IMR-90 (cell line): Measurements from ENCODE around the gene ANKRD6. TPM values are rescaled to one million over a fixed set of nuclear protein-coding genes. Genes with fewer than 3 reads are reported as not detected.

Experiments
- ATAC-seq: fragments of 200-7000 bp; cut with Tn5 transposase; 2 replicates; pipeline ENCODE4 v1.9.1; 2020; ENCODE audit warnings: low read depth, mild to moderate bottlenecking, moderate library complexity
- BruUV-seq: library from RNA; stranded (reverse); fragments of 400-500 nt; replicated peaks from 2 replicates; lab custom pipeline; 2021; lab: Mats Ljungman, UMichigan
- CTCF ChIA-PET: fragments of 300-600 bp; formaldehyde crosslinking; extraction: SDS; loops from one replicate; lab custom pipeline; 2021; ENCODE audit warnings: antibody characterized with exemption; lab: Yijun Ruan, JAX
- POLR2A ChIA-PET: fragments of 300-600 bp; sonication (Branson Sonifier 250); formaldehyde crosslinking; loops from one replicate; lab custom pipeline; 2022; ENCODE audit warnings: antibody characterized with exemption; ENCODE audit not compliant: unreplicated experiment; lab: Charles Lee
- DNase-seq: peaks from one replicate; pipeline ENCODE4 v3.0.0; 2013
- H2AFZ ChIP-seq: replicated peaks from 2 replicates; pipeline ENCODE3; 2013; ENCODE audit warnings: low read length, mild to moderate bottlenecking; ENCODE audit not compliant: poor library complexity
- H2AK5ac ChIP-seq: 2 replicates; pipeline ENCODE4 v1.6.1; 2013; ENCODE audit warnings: low read depth, low read length, inconsistent platforms
- H2AK9ac ChIP-seq: replicated peaks from 2 replicates; pipeline ENCODE3; 2013; ENCODE audit warnings: mild to moderate bottlenecking, low read depth, low read length, moderate library complexity; ENCODE audit not compliant: poor library complexity
- H2BK120ac ChIP-seq: 2 replicates; pipeline ENCODE4 v1.6.1; 2013; ENCODE audit warnings: low read depth, low read length, inconsistent platforms
- H2BK15ac ChIP-seq: 3 replicates; pipeline ENCODE4 v1.6.1; 2013; ENCODE audit warnings: low read depth, low read length, inconsistent platforms
- H2BK20ac ChIP-seq: 2 replicates; pipeline ENCODE4 v1.6.1; 2013; ENCODE audit warnings: low read depth, mild to moderate bottlenecking, inconsistent platforms, low read length, moderate library complexity
- H2BK5ac ChIP-seq: 2 replicates; pipeline ENCODE4 v1.6.1; 2013; ENCODE audit warnings: mild to moderate bottlenecking, low read depth, low read length, inconsistent platforms; ENCODE audit not compliant: poor library complexity, severe bottlenecking
- H3K14ac ChIP-seq: replicated peaks from 2 replicates; pipeline ENCODE4 v1.6.1; 2013; ENCODE audit warnings: low read depth, low read length, inconsistent platforms
- H3K18ac ChIP-seq: 2 replicates; pipeline ENCODE4 v1.6.1; 2013; ENCODE audit warnings: low read depth, low read length, control low read depth
- H3K23ac ChIP-seq: 2 replicates; pipeline ENCODE4 v1.6.1; 2013; ENCODE audit warnings: low read depth, low read length, inconsistent platforms
- H3K27ac ChIP-seq: 2 replicates; pipeline ENCODE4 v1.5.1; 2013; ENCODE audit warnings: mild to moderate bottlenecking, control low read depth, low read length; ENCODE audit not compliant: insufficient read depth
- H3K27me3 ChIP-seq: 2 replicates; pipeline ENCODE4 v1.6.1; 2013; ENCODE audit warnings: low read length; ENCODE audit not compliant: control insufficient read depth, insufficient read depth
- H3K36me3 ChIP-seq: 2 replicates; pipeline ENCODE4 v1.6.1; 2013; ENCODE audit warnings: low read length, mixed read lengths; ENCODE audit not compliant: control insufficient read depth, insufficient read depth
- H3K4ac ChIP-seq: 2 replicates; pipeline ENCODE4 v1.6.1; 2013; ENCODE audit warnings: low read depth, low read length, inconsistent platforms
- H3K4me1 ChIP-seq: 2 replicates; pipeline ENCODE4 v1.6.1; 2013; ENCODE audit warnings: low read length, mixed read lengths; ENCODE audit not compliant: control insufficient read depth, insufficient read depth
- H3K4me2 ChIP-seq: 2 replicates; pipeline ENCODE4 v1.6.1; 2013; ENCODE audit warnings: low read depth, mild to moderate bottlenecking, control low read depth, low read length, moderate library complexity
- H3K4me3 ChIP-seq: 2 replicates; pipeline ENCODE4 v1.5.1; 2013; ENCODE audit warnings: low read depth, mild to moderate bottlenecking, control low read depth, low read length, moderate library complexity; ENCODE audit not compliant: insufficient read depth
- H3K56ac ChIP-seq: 2 replicates; pipeline ENCODE4 v1.6.1; 2013; ENCODE audit warnings: low read length, inconsistent platforms; ENCODE audit not compliant: insufficient read depth; ENCODE audit errors: extremely low read depth
- H3K79me1 ChIP-seq, 2 experiments: 2 replicates each; pipeline ENCODE4 v1.6.1; 2013; ENCODE audit warnings: low read length in 2 of 2, inconsistent platforms in 1 of 2, low read depth in 1 of 2
- H3K9ac ChIP-seq: 2 replicates; pipeline ENCODE4 v1.6.1; 2013; ENCODE audit warnings: low read depth, low read length, control low read depth
- H3K9me1 ChIP-seq: 2 replicates; pipeline ENCODE4 v1.6.1; 2013; ENCODE audit warnings: low read length, inconsistent platforms; ENCODE audit not compliant: insufficient read depth
- H3K9me3 ChIP-seq: 2 replicates; pipeline ENCODE4 v1.6.1; 2013; ENCODE audit warnings: low read length; ENCODE audit not compliant: control insufficient read depth, insufficient read depth
- H4K20me1 ChIP-seq: 2 replicates; pipeline ENCODE4 v1.6.1; 2013; ENCODE audit warnings: low read length, inconsistent platforms; ENCODE audit not compliant: insufficient read depth
- H4K5ac ChIP-seq: 2 replicates; pipeline ENCODE4 v1.6.1; 2013; ENCODE audit warnings: mild to moderate bottlenecking, low read depth, low read length, control low read depth
- H4K8ac ChIP-seq, 2 experiments: 2 replicates each; pipeline ENCODE4 v1.6.1; 2013; ENCODE audit warnings: low read depth in 2 of 2, low read length in 2 of 2, control low read depth in 1 of 2, inconsistent platforms in 1 of 2
- H4K91ac ChIP-seq: 2 replicates; pipeline ENCODE4 v1.6.1; 2013; ENCODE audit warnings: low read depth, low read length, inconsistent platforms; ENCODE audit not compliant: insufficient read depth
- CEBPB ChIP-seq: IDR thresholded peaks from 2 replicates; pipeline ENCODE4 v1.6.1; 2012; ENCODE audit warnings: low read depth, low read length, improper control_type of control experiment
- CHD1 ChIP-seq: IDR thresholded peaks from 2 replicates; pipeline ENCODE4 v1.6.1; 2012; ENCODE audit warnings: low read depth, low read length, improper control_type of control experiment
- ELK1 ChIP-seq: fragments of 150-350 bp; IDR thresholded peaks from 2 replicates; pipeline ENCODE4 v1.6.1; 2016; ENCODE audit warnings: low read depth, mild to moderate bottlenecking, low read length, moderate library complexity, borderline replicate concordance
- MAZ ChIP-seq: IDR thresholded peaks from 2 replicates; pipeline ENCODE4 v1.6.1; 2012; ENCODE audit warnings: low read depth, mild to moderate bottlenecking, low read length, improper control_type of control experiment, moderate library complexity, borderline replicate concordance
- NFE2L2 ChIP-seq: fragments of 150-350 bp; IDR thresholded peaks from 2 replicates; pipeline ENCODE4 v1.6.1; 2016; ENCODE audit warnings: low read depth, mild to moderate bottlenecking, low read length
- RAD21 ChIP-seq: IDR thresholded peaks from 2 replicates; pipeline ENCODE4 v1.6.1; 2012; ENCODE audit warnings: low read length, improper control_type of control experiment
- RFX5 ChIP-seq: IDR thresholded peaks from 2 replicates; pipeline ENCODE4 v1.8.0; 2012; ENCODE audit warnings: low read depth, mild to moderate bottlenecking, low read length, moderate library complexity
- USF2 ChIP-seq: fragments of 150-350 bp; IDR thresholded peaks from 2 replicates; pipeline ENCODE4 v1.6.1; 2017; ENCODE audit warnings: mild to moderate bottlenecking, antibody characterized with exemption, low read length, low read depth
- WGBS, 2 experiments: methylation state at CpG; one replicate each; pipeline versions ENCODE4 v1.1.5 to v1.1.7; 2013; ENCODE audit warnings: missing lambda C conversion rate in 2 of 2; ENCODE audit not compliant: insufficient read length in 1 of 2; ENCODE audit errors: extremely low coverage in 2 of 2; 5-methylcytosine and 5-hydroxymethylcytosine counted together
- dilution Hi-C: fragments of 300-500 bp; cut with HindIII; formaldehyde crosslinking; loops from one replicate; pipeline ENCODE4 v1.14.3; 2018; ENCODE audit warnings: low sequenced_read_pairs; ENCODE audit not compliant: unreplicated experiment
- in situ Hi-C: fragments of 300-500 bp; cut with MboI; formaldehyde crosslinking; loops from 3 replicates; pipeline ENCODE4 v1.14.3; 2019; ENCODE audit warnings: low sequenced_read_pairs, inconsistent platforms, mixed read lengths
- intact Hi-C: fragments of 100-400 bp; cut with micrococcal nuclease; formaldehyde crosslinking; loops from 2 replicates; pipeline ENCODE4 v1.10.0; 2022
- polyA plus RNA-seq, 3 experiments: library from polyadenylated mRNA; depleted of rRNA; stranded (reverse); fragments of >200 nt; gene quantifications; 2 replicates each; pipeline ENCODE4 v1.2.3, GENCODE V29; 2012; ENCODE audit warnings: low replicate concordance in 1 of 3
- total RNA-seq: library from RNA; depleted of rRNA; stranded (reverse); fragments of >200 nt; gene quantifications from 2 replicates; pipeline ENCODE4 v1.2.3, GENCODE V29; 2012

ANKRD6 gene
- total and polyA plus RNA-seq, 2 of the 4 experiments (the other 2 are of a cell fraction), result 0.12 to 0.18 TPM

GRCh38 chr6:89489078-89489477 lies 56.1 kb downstream of the ANKRD6 start:
- no peak for ATAC-seq
- DNase-seq, result no peak
- Histone ChIP-seq H4K91ac (no peak overlapping the region), H3K18ac (no peak overlapping the region), H3K9me3 (no peaks in the 10 kb centered on the region), H3K23ac (no peak overlapping the region), H3K4me3 (no peak overlapping the region), H4K20me1 (no peaks in the 10 kb centered on the region), H2BK120ac (no peak overlapping the region), H3K79me1 (no peaks in the 10 kb centered on the region), H2AK5ac (no peak overlapping the region), H3K56ac (no peak overlapping the region), H3K9ac (no peak overlapping the region), H2AFZ (no peak overlapping the region), H3K4me1 (no peaks in the 10 kb centered on the region), H3K36me3 (no peaks in the 10 kb centered on the region), H3K4me2 (no peak overlapping the region), H2BK5ac (no peak overlapping the region), H2BK20ac (no peak overlapping the region), H3K14ac (no peak overlapping the region), H3K27me3 (no peaks in the 10 kb centered on the region), H2BK15ac (no peak overlapping the region), H4K8ac (no peak overlapping the region), H3K4ac (no peak overlapping the region), H3K27ac (no peak overlapping the region), H3K9me1 (no peaks in the 10 kb centered on the region), H4K5ac (no peak overlapping the region), H2AK9ac (no peak overlapping the region)
- BruUV-seq, result no TSS peak
- POLR2A ChIA-PET, result no interaction called here
- dilution Hi-C loops, result no loop called here
- CTCF ChIA-PET, result no interaction called here
- TF ChIP-seq NFE2L2, result no peak
- TF ChIP-seq MAZ, result no peak
- TF ChIP-seq RFX5, result no peak
- no peak for TF ChIP-seq USF2
- TF ChIP-seq CHD1, result no peak
- no peak for TF ChIP-seq RAD21
- no peak for TF ChIP-seq CEBPB
- TF ChIP-seq ELK1, result no peak
- in situ Hi-C loops, result no loop called here
- intact Hi-C loops, result no loop called here
- WGBS, 2 experiments, result 50% methylated on average over 2 of the region's 3 CpGs; no CpG with 5 or more reads in 1 of the 2 experiments
